Measurements from ENCODE around the gene PLCXD1. TPM values are rescaled to one million over a fixed set of nuclear protein-coding genes. Genes with fewer than 3 reads are reported as not detected.
"Not testable (repeated sequence)": the region's sequence is repeated elsewhere in the genome, so short reads cannot be mapped to it uniquely, and the experiment has no call there.

The PLCXD1 gene
- total RNA-seq, 2 experiments from 2014 or later = 57.3 to 61.2 TPM

DNA sequence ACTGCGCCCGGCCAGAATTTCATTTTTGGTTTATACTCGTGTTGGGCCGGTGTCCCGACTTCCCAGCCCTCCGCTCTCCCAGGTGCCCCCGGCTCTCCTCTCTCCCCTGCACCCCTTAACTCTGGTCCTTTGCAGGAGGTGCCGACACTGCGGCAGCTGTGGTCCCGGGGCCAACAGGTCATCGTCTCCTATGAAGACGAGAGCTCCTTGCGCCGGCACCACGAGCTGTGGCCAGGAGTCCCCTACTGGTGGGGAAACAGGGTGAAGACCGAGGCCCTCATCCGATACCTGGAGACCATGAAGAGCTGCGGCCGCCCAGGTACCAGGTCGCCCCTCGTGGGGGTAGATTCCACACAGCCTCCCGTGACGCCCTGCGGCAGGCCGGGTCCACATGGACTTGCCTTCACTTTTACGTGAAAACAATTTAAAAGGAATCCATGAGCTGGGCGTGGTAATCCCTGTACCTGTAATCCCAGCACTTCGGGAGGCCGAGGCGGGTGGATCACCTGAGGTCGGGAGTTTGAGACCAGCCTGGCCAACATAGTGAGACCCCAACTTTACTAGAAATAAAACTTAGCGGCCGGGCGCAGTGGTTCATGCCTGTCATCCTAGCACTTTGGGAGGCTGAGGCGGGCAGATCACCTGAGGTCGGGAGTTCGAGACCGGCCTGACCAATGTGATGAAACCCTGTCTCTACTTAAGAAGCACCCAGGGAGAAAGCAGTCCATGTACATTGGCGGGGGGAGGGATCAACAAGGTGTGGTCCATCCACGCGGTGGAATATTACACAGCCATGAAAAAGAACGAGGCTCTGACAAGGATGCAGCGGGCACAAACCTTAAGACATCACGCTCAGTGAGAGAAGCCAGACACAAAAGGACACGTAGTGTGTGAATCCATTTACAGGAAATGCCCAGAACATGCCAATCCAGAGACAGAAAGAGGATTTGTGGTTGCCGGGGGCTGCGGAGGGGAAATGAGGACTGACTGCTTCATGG, 12.0 kb downstream of the PLCXD1 start:
- no peaks in the 10 kb centered on the region for H3K4me1 Mint-ChIP-seq
- H3K27me3 Mint-ChIP-seq = no peaks in the 10 kb centered on the region
- POLR2A ChIA-PET = no interaction called here
- ATAC-seq (ENCODE audit: low read depth) = no peak
- no peak for DNase-seq
- no peaks in the 10 kb centered on the region for H3K9me3 Mint-ChIP-seq
- H3K27ac Mint-ChIP-seq = no peak overlapping the region
- peaks cover 49% of the 10 kb centered on the region for H3K36me3 Mint-ChIP-seq
- H3K4me3 Mint-ChIP-seq = no peak overlapping the region

DNA sequence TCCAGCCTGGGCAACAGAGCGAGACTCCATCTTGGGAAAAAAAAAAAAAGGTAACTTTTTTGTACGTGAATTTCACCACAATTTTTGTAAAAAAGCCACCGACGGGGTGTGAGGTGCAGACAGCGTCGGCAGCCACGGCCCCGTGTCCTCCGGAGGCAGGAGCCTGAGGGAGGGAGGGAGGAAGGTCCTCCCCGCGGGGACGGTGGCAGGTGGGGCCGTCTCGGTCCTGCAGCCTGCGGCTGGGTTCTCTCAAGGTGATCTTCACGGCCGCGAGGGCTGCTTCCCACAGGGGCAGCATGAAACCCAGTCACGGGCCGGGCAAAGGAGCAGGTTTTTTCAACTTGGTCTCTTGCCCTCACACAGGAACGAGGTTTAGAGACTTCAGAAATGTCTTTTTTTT, 14.0 kb downstream of the PLCXD1 start:
- Mint-ChIP-seq H3K27ac (no peak overlapping the region), H3K36me3 (peaks cover 52% of the 10 kb centered on the region), H3K9me3 (no peaks in the 10 kb centered on the region), H3K4me1 (no peaks in the 10 kb centered on the region), H3K27me3 (no peaks in the 10 kb centered on the region), H3K4me3 (no peak overlapping the region)
- ATAC-seq (ENCODE audit: low read depth) (no peak), DNase-seq (no peak)
- POLR2A ChIA-PET = no interaction called here

GRCh38 chrX:298993-299392, 17.8 kb downstream of the PLCXD1 start:
- Mint-ChIP-seq H3K27ac (no peak overlapping the region), H3K4me3 (no peak overlapping the region), H3K27me3 (no peaks in the 10 kb centered on the region), H3K9me3 (no peaks in the 10 kb centered on the region), H3K36me3 (peaks cover 43% of the 10 kb centered on the region), H3K4me1 (no peaks in the 10 kb centered on the region)
- DNase-seq (no peak), ATAC-seq (ENCODE audit: low read depth) (no peak)
- POLR2A ChIA-PET = no interaction called here

- Mint-ChIP-seq H3K36me3 (peaks cover 41% of the 10 kb centered on the region), H3K4me3 (no peak overlapping the region), H3K27me3 (no peaks in the 10 kb centered on the region), H3K9me3 (no peaks in the 10 kb centered on the region), H3K4me1 (no peaks in the 10 kb centered on the region), H3K27ac (no peak overlapping the region)
- POLR2A ChIA-PET = no interaction called here
- no peak for ATAC-seq (ENCODE audit: low read depth)
- no peak for DNase-seq
These were observed 19.2 kb downstream of the PLCXD1 start for GRCh38 chrX:300334-300733.

DNA sequence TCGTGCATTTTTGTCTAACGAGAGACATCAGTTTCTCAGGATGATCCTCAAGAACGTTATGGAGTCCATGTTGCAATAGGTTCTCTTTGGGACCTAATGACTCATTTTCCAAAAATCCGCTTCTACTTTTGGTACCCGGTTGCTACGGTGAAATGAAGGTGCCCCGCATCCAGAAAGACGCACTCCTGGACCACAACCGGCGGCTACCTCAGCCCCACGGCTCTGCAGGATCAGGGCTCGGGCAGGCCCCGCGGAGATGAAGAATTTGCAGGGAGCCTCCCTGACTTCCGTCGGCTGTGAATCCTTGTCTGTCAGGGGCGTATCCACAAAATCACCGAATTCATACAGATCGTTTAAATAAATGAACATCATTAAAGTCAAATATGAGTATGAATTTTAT, 21.8 kb downstream of the PLCXD1 start:
- DNase-seq (no peak), ATAC-seq (ENCODE audit: low read depth) (no peak)
- H3K4me1 Mint-ChIP-seq = no peaks in the 10 kb centered on the region
- H3K36me3 Mint-ChIP-seq = peaks cover 39% of the 10 kb centered on the region
- no peak overlapping the region for H3K27ac Mint-ChIP-seq
- no peaks in the 10 kb centered on the region for H3K9me3 Mint-ChIP-seq
- H3K27me3 Mint-ChIP-seq = no peaks in the 10 kb centered on the region
- no peak overlapping the region for H3K4me3 Mint-ChIP-seq
- POLR2A ChIA-PET = no interaction called here

- ATAC-seq (ENCODE audit: low read depth); H3K27me3 Mint-ChIP-seq; POLR2A ChIA-PET; H3K9me3 Mint-ChIP-seq; DNase-seq; H3K4me3 Mint-ChIP-seq; H3K27ac Mint-ChIP-seq; H3K4me1 Mint-ChIP-seq: not testable (repeated sequence)
- H3K36me3 Mint-ChIP-seq = peaks cover 33% of the 10 kb centered on the region
These were observed 24.8 kb downstream of the PLCXD1 start for GRCh38 chrX:305781-306613.

DNA sequence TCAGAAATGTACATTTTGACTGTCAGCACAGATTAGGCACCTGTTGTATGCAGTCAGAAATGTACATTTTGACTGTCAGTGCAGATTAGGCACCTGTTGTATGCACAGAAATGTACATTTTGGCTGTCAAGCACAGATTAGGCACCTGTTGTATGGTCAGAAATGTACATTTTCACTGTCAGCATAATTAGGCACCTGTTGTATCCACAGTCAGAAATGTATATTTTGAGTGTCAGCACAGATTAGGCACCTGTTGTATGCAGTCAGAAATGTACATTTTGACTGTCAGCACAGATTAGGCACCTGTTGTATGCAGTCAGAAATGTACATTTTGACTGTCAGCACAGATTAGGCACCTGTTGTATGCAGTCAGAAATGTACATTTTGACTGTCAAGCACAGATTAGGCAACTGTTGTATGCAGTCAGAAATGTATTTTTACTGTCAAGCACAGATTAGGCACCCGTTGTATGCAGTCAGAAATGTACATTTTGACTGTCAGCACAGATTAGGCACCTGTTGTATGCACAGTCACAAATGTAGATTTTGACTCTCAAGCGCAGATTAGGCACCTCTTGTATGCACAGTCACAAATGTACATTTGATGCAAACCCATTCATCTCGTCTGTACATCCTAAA, 25.6 kb downstream of the PLCXD1 start:
- peaks cover 29% of the 10 kb centered on the region for H3K36me3 Mint-ChIP-seq
- H3K4me3 Mint-ChIP-seq; ATAC-seq (ENCODE audit: low read depth); DNase-seq; POLR2A ChIA-PET; H3K27me3 Mint-ChIP-seq; H3K9me3 Mint-ChIP-seq; H3K4me1 Mint-ChIP-seq; H3K27ac Mint-ChIP-seq: not testable (repeated sequence)

DNA sequence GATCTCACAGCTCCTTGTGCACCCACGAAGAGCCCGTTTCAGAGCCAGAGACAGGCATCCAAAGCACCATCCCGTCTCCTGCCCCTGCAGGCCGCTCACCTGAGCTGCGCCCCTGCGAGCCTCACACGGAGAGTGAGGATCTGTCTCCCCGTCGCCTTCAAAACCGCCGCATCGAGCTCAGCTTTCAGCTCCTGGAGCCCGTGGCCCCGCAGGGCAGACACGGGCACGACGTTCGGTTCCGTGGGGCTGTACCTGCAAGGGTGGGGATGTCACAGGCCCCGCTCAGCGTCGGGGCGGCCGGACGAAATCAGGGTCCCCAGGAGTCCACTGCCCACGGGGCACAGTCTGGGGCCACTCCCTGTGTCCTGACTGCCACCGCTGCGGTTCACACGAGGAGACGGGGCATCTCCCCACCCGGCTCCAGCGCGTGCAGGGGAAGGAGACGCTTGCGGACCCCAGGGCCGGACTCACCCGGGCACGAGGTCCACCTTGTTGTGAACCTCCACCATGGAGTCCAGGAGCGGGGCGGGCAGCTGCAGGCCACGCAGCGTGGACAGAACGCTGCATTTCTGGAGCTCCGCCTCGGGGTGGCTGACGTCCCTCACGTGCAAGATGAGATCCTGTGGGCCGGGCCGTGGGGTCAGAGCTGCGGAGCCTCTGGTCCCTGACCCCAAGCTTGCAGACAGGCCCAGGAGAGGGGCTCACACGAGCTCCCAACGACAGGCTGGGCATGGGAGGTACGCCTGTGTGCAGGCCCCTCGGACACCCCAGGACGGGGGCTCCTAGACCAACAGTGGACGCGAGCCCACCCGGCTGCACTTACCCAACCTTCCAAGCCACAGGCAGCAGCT, 26.3 kb downstream of the PLCXD1 start:
- peaks cover 29% of the 10 kb centered on the region for H3K36me3 Mint-ChIP-seq
- no peak for DNase-seq
- H3K4me3 Mint-ChIP-seq = no peak overlapping the region
- no peaks in the 10 kb centered on the region for H3K27me3 Mint-ChIP-seq
- H3K9me3 Mint-ChIP-seq = no peaks in the 10 kb centered on the region
- POLR2A ChIA-PET = no interaction called here
- no peak for ATAC-seq (ENCODE audit: low read depth)
- H3K27ac Mint-ChIP-seq = no peak overlapping the region
- peaks cover 5% of the 10 kb centered on the region for H3K4me1 Mint-ChIP-seq

- Mint-ChIP-seq H3K4me1 (peaks cover 5% of the 10 kb centered on the region), H3K27ac (no peak overlapping the region), H3K27me3 (no peaks in the 10 kb centered on the region), H3K4me3 (no peak overlapping the region), H3K9me3 (no peaks in the 10 kb centered on the region), H3K36me3 (peaks cover 27% of the 10 kb centered on the region)
- POLR2A ChIA-PET = no interaction called here
- ATAC-seq (ENCODE audit: low read depth) (no peak), DNase-seq (no peak)
These were observed 27.8 kb downstream of the PLCXD1 start for GRCh38 chrX:308821-309520.

GRCh38 chrX:310621-311155, 29.5 kb downstream of the PLCXD1 start:
- Mint-ChIP-seq H3K36me3 (peaks cover 24% of the 10 kb centered on the region), H3K4me3 (no peak overlapping the region), H3K4me1 (peaks cover 5% of the 10 kb centered on the region), H3K9me3 (no peaks in the 10 kb centered on the region), H3K27me3 (no peaks in the 10 kb centered on the region), H3K27ac (no peak overlapping the region)
- POLR2A ChIA-PET = no interaction called here
- no peak for ATAC-seq (ENCODE audit: low read depth)
- DNase-seq = no peak

DNA sequence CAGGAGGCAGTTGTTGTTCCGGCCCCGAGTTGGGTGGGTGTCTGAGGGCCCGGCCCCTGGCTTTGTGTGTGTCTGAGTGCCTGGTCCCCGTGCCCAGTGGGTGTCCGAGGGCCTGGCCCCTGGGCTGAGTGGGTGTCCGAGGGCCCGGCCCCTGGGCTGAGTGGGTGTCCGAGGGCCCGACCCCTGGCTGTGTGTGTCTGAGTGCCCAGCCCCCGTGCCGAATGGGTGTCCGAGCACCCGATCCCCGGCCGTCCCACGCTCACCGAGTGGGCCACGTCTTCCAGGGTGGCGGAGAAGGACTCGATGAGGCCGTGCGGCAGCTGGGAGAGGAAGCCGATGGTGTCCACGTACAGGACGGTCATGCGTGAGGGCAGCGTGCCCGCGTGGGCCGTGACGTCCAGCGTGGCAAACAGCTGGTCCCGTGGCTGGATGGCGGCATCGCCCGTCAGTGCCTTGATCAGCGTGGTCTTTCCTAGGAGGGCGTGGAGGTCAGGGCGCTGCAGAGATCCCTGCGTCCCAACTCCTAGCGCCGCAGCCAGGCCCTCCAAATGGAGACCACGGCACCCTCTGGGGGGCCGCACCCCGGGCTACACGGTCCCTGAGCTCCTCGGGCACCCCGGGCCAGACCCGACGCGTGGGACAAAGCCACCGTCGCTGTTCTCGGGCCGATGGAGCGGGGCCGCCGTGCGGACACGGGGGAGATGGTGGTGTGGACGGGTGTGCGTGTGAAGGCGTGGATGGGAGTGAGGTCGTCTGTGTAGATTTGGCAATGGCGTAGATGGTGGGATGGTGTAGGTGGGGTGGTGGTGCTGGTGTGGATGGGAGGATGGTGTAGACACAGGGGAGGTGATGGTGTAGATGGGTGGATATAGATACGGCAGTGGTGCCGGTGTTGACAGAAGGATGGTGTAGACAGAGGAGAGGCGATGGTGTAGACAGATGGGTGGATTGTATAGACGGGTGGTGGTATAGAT, 30.3 kb downstream of the PLCXD1 start:
- no peaks in the 10 kb centered on the region for H3K9me3 Mint-ChIP-seq
- no peak for ATAC-seq (ENCODE audit: low read depth)
- no peaks in the 10 kb centered on the region for H3K27me3 Mint-ChIP-seq
- peak overlapping the region; percentile 67 for H3K27ac Mint-ChIP-seq
- POLR2A ChIA-PET = no interaction called here
- no peak for DNase-seq
- H3K36me3 Mint-ChIP-seq = peaks cover 22% of the 10 kb centered on the region
- no peak overlapping the region for H3K4me3 Mint-ChIP-seq
- peaks cover 5% of the 10 kb centered on the region for H3K4me1 Mint-ChIP-seq
